ENCODE results near the gene LZTS3. TPM values are rescaled to one million over a fixed set of nuclear protein-coding genes. Genes with fewer than 3 reads are reported as not detected.

The LZTS3 gene
- total and polyA plus RNA-seq, 3 experiments from 2014 or later: 0.35 to 1.0 (median 0.97) TPM

Other genes with a start within 250 kb of the LZTS3 start
- gene GNRH2, start 129.9 kb downstream of the LZTS3 start, total RNA-seq: under 1 TPM; 0.42 to 0.90 TPM
- gene GNRH2, start 129.9 kb downstream of the LZTS3 start, polyA plus RNA-seq: not detected
- gene MRPS26, start 127.5 kb downstream of the LZTS3 start, total RNA-seq: 10 to 100 TPM; 89.8 to 90.8 TPM
- 61.9 TPM for gene MRPS26, start 127.5 kb downstream of the LZTS3 start, polyA plus RNA-seq
- under 1 TPM in 1 of 2 experiments, not detected in 1; 0.79 TPM for gene OXT, start 101.9 kb downstream of the LZTS3 start, total RNA-seq
- gene OXT, start 101.9 kb downstream of the LZTS3 start, polyA plus RNA-seq: 1.4 TPM
- gene AVP, start 88.8 kb downstream of the LZTS3 start, total RNA-seq: not detected
- not detected for gene AVP, start 88.8 kb downstream of the LZTS3 start, polyA plus RNA-seq
- 10 to 100 TPM; 26.7 to 27.0 TPM for gene FASTKD5, start 13.7 kb downstream of the LZTS3 start, total RNA-seq
- 14.6 TPM for gene FASTKD5, start 13.7 kb downstream of the LZTS3 start, polyA plus RNA-seq
- 1 to 10 TPM; 6.0 to 6.8 TPM for gene UBOX5, start 13.7 kb downstream of the LZTS3 start, total RNA-seq
- gene UBOX5, start 13.7 kb downstream of the LZTS3 start, polyA plus RNA-seq: 7.5 TPM
- 10 to 100 TPM; 75.3 to 77.9 TPM for gene DDRGK1, start 31.1 kb upstream of the LZTS3 start, total RNA-seq
- gene DDRGK1, start 31.1 kb upstream of the LZTS3 start, polyA plus RNA-seq: 58.1 TPM
- gene ITPA, start 35.9 kb upstream of the LZTS3 start, total RNA-seq: 10 to 100 TPM; 90.4 to 98.2 TPM
- gene ITPA, start 35.9 kb upstream of the LZTS3 start, polyA plus RNA-seq: 60.8 TPM
- gene SLC4A11, start 65.6 kb upstream of the LZTS3 start, total RNA-seq: 1 to 10 TPM; 3.1 to 3.5 TPM
- 0.46 TPM for gene SLC4A11, start 65.6 kb upstream of the LZTS3 start, polyA plus RNA-seq
- 1 to 10 TPM; 2.2 to 2.3 TPM for gene DNAAF9, start 234.1 kb upstream of the LZTS3 start, total RNA-seq
- 1.4 TPM for gene DNAAF9, start 234.1 kb upstream of the LZTS3 start, polyA plus RNA-seq

Measured in CD8-positive, alpha-beta memory T cell (primary cell).